GM12875 (cell line): ENCODE data around the gene CLIP3.

Experiments used
- H3K4me3 ChIP-seq: one replicate; pipeline ENCODE4 v1.5.1; 2011; ENCODE audit warnings: low read depth, low read length, control low read depth
- CTCF ChIP-seq: IDR thresholded peaks from 2 replicates; pipeline ENCODE4 v1.5.1; 2011; ENCODE audit warnings: low read depth, mild to moderate bottlenecking, control low read depth, inconsistent platforms, low read length, moderate library complexity, borderline replicate concordance; ENCODE audit not compliant: insufficient read depth

CLIP3 gene

GRCh38 chr19:36028313-36029041, 4.2 kb downstream of the CLIP3 start:
- no peak for TF ChIP-seq CTCF

GRCh38 chr19:36027696-36028095, 5.0 kb downstream of the CLIP3 start:
- no peak overlapping the region for H3K4me3 ChIP-seq
- no peak for TF ChIP-seq CTCF

More at GRCh38 chr19:36028313-36029041, 4.2 kb downstream of the CLIP3 start:
- no peak overlapping the region for H3K4me3 ChIP-seq

GRCh38 chr19:36026091-36026876, 6.4 kb downstream of the CLIP3 start:
- H3K4me3 ChIP-seq, result no peak overlapping the region
- TF ChIP-seq CTCF, result no peak

GRCh38 chr19:36025541-36025940, 7.1 kb downstream of the CLIP3 start:
- H3K4me3 ChIP-seq, result no peak overlapping the region
- no peak for TF ChIP-seq CTCF

- TF ChIP-seq CTCF, result no peak
These were observed 9.2 kb downstream of the CLIP3 start for GRCh38 chr19:36023432-36023831.

GRCh38 chr19:36019061-36019670, 13.5 kb downstream of the CLIP3 start:
- no peak for TF ChIP-seq CTCF
- H3K4me3 ChIP-seq, result no peak overlapping the region

More at GRCh38 chr19:36023432-36023831, 9.2 kb downstream of the CLIP3 start:
- no peak overlapping the region for H3K4me3 ChIP-seq
